ENCODE results near the gene RHEB.

Gene RHEB

GRCh38 chr7:151519765-151520418 is at the start of gene RHEB:
Gene RHEB (minus strand): TSS chr7:151519895. CDS start chr7:151519511, 384 bp downstream.
- TF ChIP-seq CTCF (conservative IDR thresholded peaks at IDR 0.05): no peak
- peak within 1 kb of the TSS; percentile 97 for H3K27ac ChIP-seq

GRCh38 chr7:151566897-151567320 is 47.2 kb upstream of the RHEB start:
- TF ChIP-seq CTCF (conservative IDR thresholded peaks at IDR 0.05): no peak
- peak overlapping the region; percentile 75 for H3K27ac ChIP-seq

- no peak overlapping the region; the same call in 1 of the 2 replicates for H3K27ac ChIP-seq
- no peak for TF ChIP-seq CTCF (conservative IDR thresholded peaks at IDR 0.05)
Observed at GRCh38 chr7:151565541-151565940, 45.8 kb upstream of the RHEB start.

GRCh38 chr7:151560243-151560642 is 40.5 kb upstream of the RHEB start:
- no peak overlapping the region for H3K27ac ChIP-seq
- no peak for TF ChIP-seq CTCF (conservative IDR thresholded peaks at IDR 0.05)

- no peak overlapping the region for H3K27ac ChIP-seq
- no peak for TF ChIP-seq CTCF (conservative IDR thresholded peaks at IDR 0.05)
Observed at GRCh38 chr7:151559557-151560183, 40.0 kb upstream of the RHEB start.

- no peak overlapping the region for H3K27ac ChIP-seq
- TF ChIP-seq CTCF (conservative IDR thresholded peaks at IDR 0.05): no peak
Observed at GRCh38 chr7:151558575-151558974, 38.9 kb upstream of the RHEB start.

- TF ChIP-seq CTCF (conservative IDR thresholded peaks at IDR 0.05): no peak
- no peak overlapping the region for H3K27ac ChIP-seq
Observed at GRCh38 chr7:151556592-151556991, 36.9 kb upstream of the RHEB start.
